ENCODE data around the gene CC2D2B. TPM values are rescaled to one million over a fixed set of nuclear protein-coding genes. Genes with fewer than 3 reads are reported as not detected.

Gene CC2D2B
- total RNA-seq, 4 donors from 2014 or later, result 1.1 to 30.5 (median 2.0) TPM

DNA sequence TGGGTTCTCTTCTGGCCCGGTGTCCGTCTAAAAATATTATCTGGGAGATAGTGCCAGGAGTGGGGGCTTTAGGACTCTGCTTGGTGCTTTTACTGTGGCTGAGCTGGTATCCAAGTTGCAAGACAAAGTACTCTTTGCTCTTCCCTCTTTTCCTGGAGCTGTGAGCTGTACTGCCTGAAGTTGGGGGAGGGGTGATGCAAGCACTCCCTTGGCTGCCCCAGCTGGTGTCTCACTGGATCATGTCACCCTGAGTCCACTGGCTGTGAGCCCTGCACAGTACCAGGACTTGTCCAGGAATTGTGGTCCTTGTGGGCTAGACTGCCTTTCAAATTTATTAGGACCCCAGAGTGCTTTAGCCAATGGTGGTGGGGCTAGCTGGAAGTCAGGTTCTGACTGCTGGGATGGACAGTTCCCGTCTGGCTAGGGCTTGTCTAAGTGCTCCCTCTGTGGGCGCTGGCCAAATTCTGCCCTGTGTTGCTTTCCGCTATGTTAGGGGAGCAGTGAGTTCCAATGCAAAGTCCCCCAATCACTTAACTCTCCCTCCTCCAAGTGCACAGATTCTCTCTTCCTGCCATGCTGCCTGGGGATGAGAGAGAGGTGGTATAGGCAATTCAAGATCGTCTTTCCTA, 13.1 kb downstream of the CC2D2B start:
- no peak overlapping the region for H3K4me3 ChIP-seq
- DNase-seq, result no peak
- no peak for TF ChIP-seq POLR2A (IDR thresholded peaks at IDR 0.05)
- TF ChIP-seq, protein P1, sequence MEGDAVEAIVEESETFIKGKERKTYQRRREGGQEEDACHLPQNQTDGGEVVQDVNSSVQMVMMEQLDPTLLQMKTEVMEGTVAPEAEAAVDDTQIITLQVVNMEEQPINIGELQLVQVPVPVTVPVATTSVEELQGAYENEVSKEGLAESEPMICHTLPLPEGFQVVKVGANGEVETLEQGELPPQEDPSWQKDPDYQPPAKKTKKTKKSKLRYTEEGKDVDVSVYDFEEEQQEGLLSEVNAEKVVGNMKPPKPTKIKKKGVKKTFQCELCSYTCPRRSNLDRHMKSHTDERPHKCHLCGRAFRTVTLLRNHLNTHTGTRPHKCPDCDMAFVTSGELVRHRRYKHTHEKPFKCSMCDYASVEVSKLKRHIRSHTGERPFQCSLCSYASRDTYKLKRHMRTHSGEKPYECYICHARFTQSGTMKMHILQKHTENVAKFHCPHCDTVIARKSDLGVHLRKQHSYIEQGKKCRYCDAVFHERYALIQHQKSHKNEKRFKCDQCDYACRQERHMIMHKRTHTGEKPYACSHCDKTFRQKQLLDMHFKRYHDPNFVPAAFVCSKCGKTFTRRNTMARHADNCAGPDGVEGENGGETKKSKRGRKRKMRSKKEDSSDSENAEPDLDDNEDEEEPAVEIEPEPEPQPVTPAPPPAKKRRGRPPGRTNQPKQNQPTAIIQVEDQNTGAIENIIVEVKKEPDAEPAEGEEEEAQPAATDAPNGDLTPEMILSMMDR (IDR thresholded peaks at IDR 0.05), result no peak
- no peaks in the 10 kb centered on the region for H3K36me3 ChIP-seq
- H3K27me3 ChIP-seq, result no peaks in the 10 kb centered on the region
- no peaks in the 10 kb centered on the region for H3K4me1 ChIP-seq
- no peak overlapping the region for H3K27ac ChIP-seq
- no peaks in the 10 kb centered on the region for H3K9me3 ChIP-seq

- Histone ChIP-seq H3K4me3 (no peak overlapping the region), H3K27me3 (no peaks in the 10 kb centered on the region), H3K36me3 (no peaks in the 10 kb centered on the region), H3K4me1 (no peaks in the 10 kb centered on the region), H3K27ac (no peak overlapping the region), H3K9me3 (no peaks in the 10 kb centered on the region)
- TF ChIP-seq, protein P1 (IDR thresholded peaks at IDR 0.05), result no peak
- TF ChIP-seq POLR2A (IDR thresholded peaks at IDR 0.05), result no peak
- DNase-seq, result no peak
These were observed 17.3 kb downstream of the CC2D2B start for GRCh38 chr10:95925033-95925432.

- Histone ChIP-seq H3K4me1 (no peaks in the 10 kb centered on the region), H3K27me3 (no peaks in the 10 kb centered on the region), H3K4me3 (no peak overlapping the region), H3K27ac (no peak overlapping the region), H3K36me3 (no peaks in the 10 kb centered on the region), H3K9me3 (no peaks in the 10 kb centered on the region)
- no peak for DNase-seq
- TF ChIP-seq, protein P1 (IDR thresholded peaks at IDR 0.05), result no peak
- no peak for TF ChIP-seq POLR2A (IDR thresholded peaks at IDR 0.05)
These were observed 27.7 kb downstream of the CC2D2B start for GRCh38 chr10:95935429-95935828.

DNA sequence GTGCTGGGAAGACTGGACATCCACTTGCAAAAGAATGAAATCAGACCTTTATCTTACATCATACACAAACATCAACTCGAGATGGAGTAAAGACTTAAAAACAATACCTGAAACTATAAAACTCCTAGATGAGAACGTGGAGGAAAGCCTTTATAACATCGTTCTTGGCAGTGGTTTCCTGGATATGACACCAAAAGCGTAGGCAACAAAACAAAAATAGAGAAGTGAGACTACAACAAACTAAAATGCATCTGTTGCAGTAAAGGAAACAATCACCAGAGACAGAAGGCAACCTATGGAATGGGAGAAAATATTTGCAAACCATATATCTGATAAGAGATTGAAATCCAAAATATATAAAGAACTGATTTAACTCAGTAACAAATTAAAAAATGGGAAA, 33.3 kb downstream of the CC2D2B start:
- Histone ChIP-seq H3K9me3 (no peaks in the 10 kb centered on the region), H3K4me3 (no peak overlapping the region), H3K27ac (no peak overlapping the region), H3K4me1 (no peaks in the 10 kb centered on the region), H3K27me3 (no peaks in the 10 kb centered on the region), H3K36me3 (no peaks in the 10 kb centered on the region)
- DNase-seq, result no peak
- TF ChIP-seq POLR2A (IDR thresholded peaks at IDR 0.05), result no peak
- TF ChIP-seq, protein P1 (IDR thresholded peaks at IDR 0.05), result no peak

- Histone ChIP-seq H3K36me3 (no peaks in the 10 kb centered on the region), H3K9me3 (no peaks in the 10 kb centered on the region), H3K27ac (no peak overlapping the region), H3K27me3 (no peaks in the 10 kb centered on the region), H3K4me1 (peaks cover 0 to 4% (median 0%) of the 10 kb centered on the region in 4 donors), H3K4me3 (no peak overlapping the region)
- no peak for DNase-seq
- TF ChIP-seq, protein P1 (IDR thresholded peaks at IDR 0.05), result no peak
- TF ChIP-seq POLR2A (IDR thresholded peaks at IDR 0.05), result no peak
These were observed 55.6 kb downstream of the CC2D2B start for GRCh38 chr10:95963202-95963990.
